NCI-H460 (cell line): ENCODE measurements around the gene PGK1. TPM values are rescaled to one million over a fixed set of nuclear protein-coding genes. Genes with fewer than 3 reads are reported as not detected.
"Not testable (repeated sequence)": the region's sequence is repeated elsewhere in the genome, so short reads cannot be mapped to it uniquely, and the experiment has no call there.

Experiments used
- DNase-seq: peaks from one replicate; pipeline ENCODE4 v3.0.0-alpha.2; 2016; ENCODE audit warnings: low read depth; ENCODE audit errors: extremely low read depth
- polyA plus RNA-seq: library from polyadenylated mRNA; depleted of rRNA; stranded (reverse); fragments of >200 nt; gene quantifications from 2 replicates; pipeline ENCODE4 v1.2.3, GENCODE V29; 2014; cell fraction: nucleus; rRNA removed
- total RNA-seq: library from RNA; depleted of rRNA; stranded (reverse); fragments of >200 nt; shearing (Covaris generic); gene quantifications from 2 replicates; pipeline ENCODE4 v1.2.3, GENCODE V29; 2014; rRNA removed

The PGK1 gene
- 874 and 904 TPM in 2 replicates for total RNA-seq
- 542 and 637 TPM in 2 replicates for polyA plus RNA-seq

- DNase-seq, result peak; percentile 96
These were observed at the start of gene PGK1 for GRCh38 chrX:78103623-78104446. PGK1 (plus strand) TSS chrX:78104248; CDS start chrX:78104341, 93 bp downstream.

- DNase-seq, result no peak
These were observed 40.4 kb upstream of the PGK1 start for GRCh38 chrX:78063687-78064086.

- no peak for DNase-seq
These were observed 39.9 kb upstream of the PGK1 start for GRCh38 chrX:78064152-78064551.

- DNase-seq, result peak; percentile 70
These were observed 39.1 kb upstream of the PGK1 start for GRCh38 chrX:78064698-78065601.

- DNase-seq, result no peak
These were observed 37.9 kb upstream of the PGK1 start for GRCh38 chrX:78066110-78066509.

- DNase-seq, result no peak
These were observed 32.7 kb upstream of the PGK1 start for GRCh38 chrX:78071331-78071730.

- not testable (repeated sequence) for DNase-seq
These were observed 30.6 kb upstream of the PGK1 start for GRCh38 chrX:78073147-78074077.

GRCh38 chrX:78074088-78074487, 30.0 kb upstream of the PGK1 start:
- DNase-seq, result no peak

- DNase-seq, result no peak
These were observed 28.2 kb upstream of the PGK1 start for GRCh38 chrX:78075787-78076389.

- DNase-seq, result not testable (repeated sequence)
These were observed 22.6 kb upstream of the PGK1 start for GRCh38 chrX:78081413-78081812.

- peak; percentile 38 for DNase-seq
These were observed 11.8 kb upstream of the PGK1 start for GRCh38 chrX:78092296-78092695.

- DNase-seq, result no peak
These were observed 5.9 kb upstream of the PGK1 start for GRCh38 chrX:78098108-78098507.

GRCh38 chrX:78102091-78102490, 2.0 kb upstream of the PGK1 start:
- no peak for DNase-seq

- no peak for DNase-seq
These were observed 936 bp upstream of the PGK1 start for GRCh38 chrX:78103001-78103622.

GRCh38 chrX:78104447-78105176, 564 bp downstream of the PGK1 start:
- peak; percentile 80 for DNase-seq

GRCh38 chrX:78105944-78106650, 2.0 kb downstream of the PGK1 start:
- DNase-seq, result no peak

- DNase-seq, result no peak
These were observed 2.6 kb downstream of the PGK1 start for GRCh38 chrX:78106651-78106986.

GRCh38 chrX:78109458-78109857, 5.4 kb downstream of the PGK1 start:
- DNase-seq, result no peak
